IMR-90 (cell line): ENCODE data around the gene XPC. TPM values are rescaled to one million over a fixed set of nuclear protein-coding genes. Genes with fewer than 3 reads are reported as not detected.

Source experiments
- ATAC-seq: fragments of 200-7000 bp; cut with Tn5 transposase; 2 replicates; pipeline ENCODE4 v1.9.1; 2020; ENCODE audit warnings: low read depth, mild to moderate bottlenecking, moderate library complexity
- BruUV-seq: library from RNA; stranded (reverse); fragments of 400-500 nt; replicated peaks from 2 replicates; lab custom pipeline; 2021; lab: Mats Ljungman, UMichigan
- CTCF ChIA-PET: fragments of 300-600 bp; formaldehyde crosslinking; extraction: SDS; loops from one replicate; lab custom pipeline; 2021; ENCODE audit warnings: antibody characterized with exemption; lab: Yijun Ruan, JAX
- POLR2A ChIA-PET: fragments of 300-600 bp; sonication (Branson Sonifier 250); formaldehyde crosslinking; loops from one replicate; lab custom pipeline; 2022; ENCODE audit warnings: antibody characterized with exemption; ENCODE audit not compliant: unreplicated experiment; lab: Charles Lee
- DNase-seq: peaks from one replicate; pipeline ENCODE4 v3.0.0; 2013
- H2AFZ ChIP-seq: replicated peaks from 2 replicates; pipeline ENCODE3; 2013; ENCODE audit warnings: low read length, mild to moderate bottlenecking; ENCODE audit not compliant: poor library complexity
- H2AK5ac ChIP-seq: 2 replicates; pipeline ENCODE4 v1.6.1; 2013; ENCODE audit warnings: low read depth, low read length, inconsistent platforms
- H2AK9ac ChIP-seq: replicated peaks from 2 replicates; pipeline ENCODE3; 2013; ENCODE audit warnings: mild to moderate bottlenecking, low read depth, low read length, moderate library complexity; ENCODE audit not compliant: poor library complexity
- H2BK120ac ChIP-seq: 2 replicates; pipeline ENCODE4 v1.6.1; 2013; ENCODE audit warnings: low read depth, low read length, inconsistent platforms
- H2BK15ac ChIP-seq: 3 replicates; pipeline ENCODE4 v1.6.1; 2013; ENCODE audit warnings: low read depth, low read length, inconsistent platforms
- H2BK20ac ChIP-seq: 2 replicates; pipeline ENCODE4 v1.6.1; 2013; ENCODE audit warnings: low read depth, mild to moderate bottlenecking, inconsistent platforms, low read length, moderate library complexity
- H2BK5ac ChIP-seq: 2 replicates; pipeline ENCODE4 v1.6.1; 2013; ENCODE audit warnings: mild to moderate bottlenecking, low read depth, low read length, inconsistent platforms; ENCODE audit not compliant: poor library complexity, severe bottlenecking
- H3K14ac ChIP-seq: replicated peaks from 2 replicates; pipeline ENCODE4 v1.6.1; 2013; ENCODE audit warnings: low read depth, low read length, inconsistent platforms
- H3K18ac ChIP-seq: 2 replicates; pipeline ENCODE4 v1.6.1; 2013; ENCODE audit warnings: low read depth, low read length, control low read depth
- H3K23ac ChIP-seq: 2 replicates; pipeline ENCODE4 v1.6.1; 2013; ENCODE audit warnings: low read depth, low read length, inconsistent platforms
- H3K27ac ChIP-seq: 2 replicates; pipeline ENCODE4 v1.5.1; 2013; ENCODE audit warnings: mild to moderate bottlenecking, control low read depth, low read length; ENCODE audit not compliant: insufficient read depth
- H3K27me3 ChIP-seq: 2 replicates; pipeline ENCODE4 v1.6.1; 2013; ENCODE audit warnings: low read length; ENCODE audit not compliant: control insufficient read depth, insufficient read depth
- H3K36me3 ChIP-seq: 2 replicates; pipeline ENCODE4 v1.6.1; 2013; ENCODE audit warnings: low read length, mixed read lengths; ENCODE audit not compliant: control insufficient read depth, insufficient read depth
- H3K4ac ChIP-seq: 2 replicates; pipeline ENCODE4 v1.6.1; 2013; ENCODE audit warnings: low read depth, low read length, inconsistent platforms
- H3K4me1 ChIP-seq: 2 replicates; pipeline ENCODE4 v1.6.1; 2013; ENCODE audit warnings: low read length, mixed read lengths; ENCODE audit not compliant: control insufficient read depth, insufficient read depth
- H3K4me2 ChIP-seq: 2 replicates; pipeline ENCODE4 v1.6.1; 2013; ENCODE audit warnings: low read depth, mild to moderate bottlenecking, control low read depth, low read length, moderate library complexity
- H3K4me3 ChIP-seq: 2 replicates; pipeline ENCODE4 v1.5.1; 2013; ENCODE audit warnings: low read depth, mild to moderate bottlenecking, control low read depth, low read length, moderate library complexity; ENCODE audit not compliant: insufficient read depth
- H3K56ac ChIP-seq: 2 replicates; pipeline ENCODE4 v1.6.1; 2013; ENCODE audit warnings: low read length, inconsistent platforms; ENCODE audit not compliant: insufficient read depth; ENCODE audit errors: extremely low read depth
- H3K79me1 ChIP-seq, 2 experiments: 2 replicates each; pipeline ENCODE4 v1.6.1; 2013; ENCODE audit warnings: low read length in 2 of 2, inconsistent platforms in 1 of 2, low read depth in 1 of 2
- H3K9ac ChIP-seq: 2 replicates; pipeline ENCODE4 v1.6.1; 2013; ENCODE audit warnings: low read depth, low read length, control low read depth
- H3K9me1 ChIP-seq: 2 replicates; pipeline ENCODE4 v1.6.1; 2013; ENCODE audit warnings: low read length, inconsistent platforms; ENCODE audit not compliant: insufficient read depth
- H3K9me3 ChIP-seq: 2 replicates; pipeline ENCODE4 v1.6.1; 2013; ENCODE audit warnings: low read length; ENCODE audit not compliant: control insufficient read depth, insufficient read depth
- H4K20me1 ChIP-seq: 2 replicates; pipeline ENCODE4 v1.6.1; 2013; ENCODE audit warnings: low read length, inconsistent platforms; ENCODE audit not compliant: insufficient read depth
- H4K5ac ChIP-seq: 2 replicates; pipeline ENCODE4 v1.6.1; 2013; ENCODE audit warnings: mild to moderate bottlenecking, low read depth, low read length, control low read depth
- H4K8ac ChIP-seq, 2 experiments: 2 replicates each; pipeline ENCODE4 v1.6.1; 2013; ENCODE audit warnings: low read depth in 2 of 2, low read length in 2 of 2, control low read depth in 1 of 2, inconsistent platforms in 1 of 2
- H4K91ac ChIP-seq: 2 replicates; pipeline ENCODE4 v1.6.1; 2013; ENCODE audit warnings: low read depth, low read length, inconsistent platforms; ENCODE audit not compliant: insufficient read depth
- BHLHE40 ChIP-seq: fragments of 150-350 bp; IDR thresholded peaks from 2 replicates; pipeline ENCODE4 v1.6.1; 2016; ENCODE audit warnings: mild to moderate bottlenecking, low read depth, low read length
- CEBPB ChIP-seq: IDR thresholded peaks from 2 replicates; pipeline ENCODE4 v1.6.1; 2012; ENCODE audit warnings: low read depth, low read length, improper control_type of control experiment
- CHD1 ChIP-seq: IDR thresholded peaks from 2 replicates; pipeline ENCODE4 v1.6.1; 2012; ENCODE audit warnings: low read depth, low read length, improper control_type of control experiment
- MAZ ChIP-seq: IDR thresholded peaks from 2 replicates; pipeline ENCODE4 v1.6.1; 2012; ENCODE audit warnings: low read depth, mild to moderate bottlenecking, low read length, improper control_type of control experiment, moderate library complexity, borderline replicate concordance
- MXI1 ChIP-seq: IDR thresholded peaks from 2 replicates; pipeline ENCODE4 v1.6.1; 2012; ENCODE audit warnings: low read depth, mild to moderate bottlenecking, low read length, moderate library complexity, borderline replicate concordance
- NFE2L2 ChIP-seq: fragments of 150-350 bp; IDR thresholded peaks from 2 replicates; pipeline ENCODE4 v1.6.1; 2016; ENCODE audit warnings: low read depth, mild to moderate bottlenecking, low read length
- RAD21 ChIP-seq: IDR thresholded peaks from 2 replicates; pipeline ENCODE4 v1.6.1; 2012; ENCODE audit warnings: low read length, improper control_type of control experiment
- RCOR1 ChIP-seq: IDR thresholded peaks from 2 replicates; pipeline ENCODE4 v1.6.1; 2012; ENCODE audit warnings: mild to moderate bottlenecking, low read length, improper control_type of control experiment; ENCODE audit not compliant: insufficient replicate concordance
- RFX5 ChIP-seq: IDR thresholded peaks from 2 replicates; pipeline ENCODE4 v1.8.0; 2012; ENCODE audit warnings: low read depth, mild to moderate bottlenecking, low read length, moderate library complexity
- SMC3 ChIP-seq: fragments of 150-350 bp; IDR thresholded peaks from 2 replicates; pipeline ENCODE4 v1.6.1; 2016; ENCODE audit warnings: low read depth, mild to moderate bottlenecking, antibody characterized with exemption, low read length, moderate library complexity
- WGBS, 2 experiments: methylation state at CpG; one replicate each; pipeline versions ENCODE4 v1.1.5 to v1.1.7; 2013; ENCODE audit warnings: missing lambda C conversion rate in 2 of 2; ENCODE audit not compliant: insufficient read length in 1 of 2; ENCODE audit errors: extremely low coverage in 2 of 2; 5-methylcytosine and 5-hydroxymethylcytosine counted together
- dilution Hi-C: fragments of 300-500 bp; cut with HindIII; formaldehyde crosslinking; loops from one replicate; pipeline ENCODE4 v1.14.3; 2018; ENCODE audit warnings: low sequenced_read_pairs; ENCODE audit not compliant: unreplicated experiment
- in situ Hi-C: fragments of 300-500 bp; cut with MboI; formaldehyde crosslinking; loops from 3 replicates; pipeline ENCODE4 v1.14.3; 2019; ENCODE audit warnings: low sequenced_read_pairs, inconsistent platforms, mixed read lengths
- intact Hi-C: fragments of 100-400 bp; cut with micrococcal nuclease; formaldehyde crosslinking; loops from 2 replicates; pipeline ENCODE4 v1.10.0; 2022
- polyA plus RNA-seq, 3 experiments: library from polyadenylated mRNA; depleted of rRNA; stranded (reverse); fragments of >200 nt; gene quantifications; 2 replicates each; pipeline ENCODE4 v1.2.3, GENCODE V29; 2012; ENCODE audit warnings: low replicate concordance in 1 of 3
- total RNA-seq: library from RNA; depleted of rRNA; stranded (reverse); fragments of >200 nt; gene quantifications from 2 replicates; pipeline ENCODE4 v1.2.3, GENCODE V29; 2012
- TF ChIP-seq, protein P1 (sequence below): fragments of 150-350 bp; IDR thresholded peaks from 2 replicates; pipeline ENCODE4 v1.6.1; 2016; ENCODE audit warnings: low read depth, mild to moderate bottlenecking, low read length, moderate library complexity, borderline replicate concordance
- TF ChIP-seq, protein P2 (sequence below): fragments of 150-350 bp; IDR thresholded peaks from 2 replicates; pipeline ENCODE4 v1.6.1; 2017; ENCODE audit warnings: mild to moderate bottlenecking, antibody characterized with exemption, low read length, low read depth
- TF ChIP-seq, protein P3 (sequence below): conservative IDR thresholded peaks from 2 replicates; pipeline ENCODE4 v1.5.1; 2012; ENCODE audit warnings: mild to moderate bottlenecking, low read depth, low read length, improper control_type of control experiment

XPC gene
- total and polyA plus RNA-seq, 2 of the 4 experiments (the other 2 are of a cell fraction), result 30.9 to 48.8 TPM

DNA sequence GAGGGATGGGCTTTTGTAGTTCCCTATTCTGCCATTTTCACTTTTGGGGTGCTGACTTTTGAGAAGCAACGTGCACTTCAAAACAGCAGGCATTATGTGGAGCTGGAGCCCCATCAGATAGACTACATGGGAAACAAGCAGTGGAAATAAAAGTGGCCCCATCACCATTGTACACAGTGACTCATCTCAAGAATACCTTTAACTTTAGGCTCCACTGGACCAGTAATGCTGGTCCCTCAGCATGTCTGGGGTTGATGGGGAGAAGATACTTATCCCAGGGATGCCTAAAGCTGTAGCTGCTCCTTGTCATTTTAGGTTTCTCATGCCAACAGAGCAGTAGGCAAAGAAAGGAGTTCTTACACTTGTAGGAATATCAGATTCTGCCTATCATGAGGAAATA, 45.2 kb upstream of the XPC start:
- intact Hi-C loops, result no loop called here
- TF ChIP-seq MXI1 (no peak), MAZ (no peak), NFE2L2 (no peak), RAD21 (no peak), RFX5 (no peak), SMC3 (no peak), CHD1 (no peak), RCOR1 (no peak), CEBPB (no peak), BHLHE40 (no peak)
- TF ChIP-seq, protein P1, sequence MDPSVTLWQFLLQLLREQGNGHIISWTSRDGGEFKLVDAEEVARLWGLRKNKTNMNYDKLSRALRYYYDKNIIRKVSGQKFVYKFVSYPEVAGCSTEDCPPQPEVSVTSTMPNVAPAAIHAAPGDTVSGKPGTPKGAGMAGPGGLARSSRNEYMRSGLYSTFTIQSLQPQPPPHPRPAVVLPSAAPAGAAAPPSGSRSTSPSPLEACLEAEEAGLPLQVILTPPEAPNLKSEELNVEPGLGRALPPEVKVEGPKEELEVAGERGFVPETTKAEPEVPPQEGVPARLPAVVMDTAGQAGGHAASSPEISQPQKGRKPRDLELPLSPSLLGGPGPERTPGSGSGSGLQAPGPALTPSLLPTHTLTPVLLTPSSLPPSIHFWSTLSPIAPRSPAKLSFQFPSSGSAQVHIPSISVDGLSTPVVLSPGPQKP, result no peak
- TF ChIP-seq, protein P2, sequence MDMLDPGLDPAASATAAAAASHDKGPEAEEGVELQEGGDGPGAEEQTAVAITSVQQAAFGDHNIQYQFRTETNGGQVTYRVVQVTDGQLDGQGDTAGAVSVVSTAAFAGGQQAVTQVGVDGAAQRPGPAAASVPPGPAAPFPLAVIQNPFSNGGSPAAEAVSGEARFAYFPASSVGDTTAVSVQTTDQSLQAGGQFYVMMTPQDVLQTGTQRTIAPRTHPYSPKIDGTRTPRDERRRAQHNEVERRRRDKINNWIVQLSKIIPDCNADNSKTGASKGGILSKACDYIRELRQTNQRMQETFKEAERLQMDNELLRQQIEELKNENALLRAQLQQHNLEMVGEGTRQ, result no peak
- TF ChIP-seq, protein P3, sequence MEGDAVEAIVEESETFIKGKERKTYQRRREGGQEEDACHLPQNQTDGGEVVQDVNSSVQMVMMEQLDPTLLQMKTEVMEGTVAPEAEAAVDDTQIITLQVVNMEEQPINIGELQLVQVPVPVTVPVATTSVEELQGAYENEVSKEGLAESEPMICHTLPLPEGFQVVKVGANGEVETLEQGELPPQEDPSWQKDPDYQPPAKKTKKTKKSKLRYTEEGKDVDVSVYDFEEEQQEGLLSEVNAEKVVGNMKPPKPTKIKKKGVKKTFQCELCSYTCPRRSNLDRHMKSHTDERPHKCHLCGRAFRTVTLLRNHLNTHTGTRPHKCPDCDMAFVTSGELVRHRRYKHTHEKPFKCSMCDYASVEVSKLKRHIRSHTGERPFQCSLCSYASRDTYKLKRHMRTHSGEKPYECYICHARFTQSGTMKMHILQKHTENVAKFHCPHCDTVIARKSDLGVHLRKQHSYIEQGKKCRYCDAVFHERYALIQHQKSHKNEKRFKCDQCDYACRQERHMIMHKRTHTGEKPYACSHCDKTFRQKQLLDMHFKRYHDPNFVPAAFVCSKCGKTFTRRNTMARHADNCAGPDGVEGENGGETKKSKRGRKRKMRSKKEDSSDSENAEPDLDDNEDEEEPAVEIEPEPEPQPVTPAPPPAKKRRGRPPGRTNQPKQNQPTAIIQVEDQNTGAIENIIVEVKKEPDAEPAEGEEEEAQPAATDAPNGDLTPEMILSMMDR, result no peak
- H2BK20ac ChIP-seq, result peak overlapping the region; percentile 86; the same call in 1 of the 2 replicates
- no peak overlapping the region for H3K27ac ChIP-seq
- dilution Hi-C loops, result no loop called here
- peak overlapping the region; percentile 94; the same call in 1 of the 2 replicates for H3K4ac ChIP-seq
- no peak overlapping the region for H3K4me2 ChIP-seq
- H3K23ac ChIP-seq, result no peak overlapping the region; the same call in 1 of the 2 replicates
- H2BK5ac ChIP-seq, result no peak overlapping the region
- H3K14ac ChIP-seq, result no peak overlapping the region
- DNase-seq (no peak), ATAC-seq (peak; percentile 15; the same call in 1 of the 2 replicates)
- peaks cover 10% of the 10 kb centered on the region for H3K9me1 ChIP-seq
- no peak overlapping the region for H3K4me3 ChIP-seq
- no peaks in the 10 kb centered on the region for H3K27me3 ChIP-seq
- peak overlapping the region; percentile 1; the same call in 1 of the 3 replicates for H2BK15ac ChIP-seq
- no peak overlapping the region for H4K8ac ChIP-seq
- H4K20me1 ChIP-seq, result no peaks in the 10 kb centered on the region
- no peak overlapping the region for H2AFZ ChIP-seq
- POLR2A ChIA-PET, result no interaction called here
- H4K91ac ChIP-seq, result peak overlapping the region; percentile 92
- no TSS peak for BruUV-seq
- H3K56ac ChIP-seq, result no peak overlapping the region
- no peaks in the 10 kb centered on the region for H3K79me1 ChIP-seq
- CTCF ChIA-PET, result interaction anchor here (0.7 to 2.2 kb wide), 6 partner anchors 8 to 134 kb away, joined by 3 to 8 read pairs (median 4); no protein-coding TSS in a partner anchor
- no peak overlapping the region for H3K9ac ChIP-seq
- no peak overlapping the region; the same call in 1 of the 2 replicates for H2AK5ac ChIP-seq
- H2BK120ac ChIP-seq, result peak overlapping the region; percentile 90; the same call in 1 of the 2 replicates
- peak overlapping the region; percentile 44; the same call in 1 of the 2 replicates for H4K5ac ChIP-seq
- no peak overlapping the region for H2AK9ac ChIP-seq
- H3K9me3 ChIP-seq, result no peaks in the 10 kb centered on the region
- H3K36me3 ChIP-seq, result no peaks in the 10 kb centered on the region
- no CpG with 5 or more reads among the region's 1 CpG for WGBS, 2 experiments
- peak overlapping the region; percentile 74 for H3K18ac ChIP-seq
- peaks cover 21% of the 10 kb centered on the region for H3K4me1 ChIP-seq
- in situ Hi-C loops, result no loop called here
